ENCODE measurements around the gene MMP14.
"Not testable (repeated sequence)": the region's sequence is repeated elsewhere in the genome, so short reads cannot be mapped to it uniquely, and the experiment has no call there.

The MMP14 gene

GRCh38 chr14:22842211-22843122 is 6.1 kb downstream of the MMP14 start:
- no peak for DNase-seq (ENCODE audit: low read depth in 2 of 2)

GRCh38 chr14:22843123-22843925 is 6.9 kb downstream of the MMP14 start:
- no peak for DNase-seq (ENCODE audit: low read depth in 2 of 2)

- DNase-seq (ENCODE audit: low read depth in 2 of 2): no peak
These were observed 8.1 kb downstream of the MMP14 start for GRCh38 chr14:22844221-22845102.

GRCh38 chr14:22845103-22845394 is 8.7 kb downstream of the MMP14 start:
- no peak for DNase-seq (ENCODE audit: low read depth in 2 of 2)

- no peak for DNase-seq (ENCODE audit: low read depth in 2 of 2)
These were observed 9.6 kb downstream of the MMP14 start for GRCh38 chr14:22845821-22846625.

GRCh38 chr14:22846811-22847307 is 10.5 kb downstream of the MMP14 start:
- DNase-seq (ENCODE audit: low read depth in 2 of 2): no peak

- DNase-seq (ENCODE audit: low read depth in 2 of 2): no peak
These were observed 11.4 kb downstream of the MMP14 start for GRCh38 chr14:22847661-22848341.

- DNase-seq (ENCODE audit: low read depth in 2 of 2): no peak
These were observed 12.2 kb downstream of the MMP14 start for GRCh38 chr14:22848351-22849164.

GRCh38 chr14:22849212-22849819 is 12.9 kb downstream of the MMP14 start:
- no peak for DNase-seq (ENCODE audit: low read depth in 2 of 2)

- peak in 1 of 2 donors; percentile 24 for DNase-seq (ENCODE audit: low read depth in 2 of 2)
These were observed 14.8 kb downstream of the MMP14 start for GRCh38 chr14:22850944-22851764.

GRCh38 chr14:22852178-22852577 is 15.8 kb downstream of the MMP14 start:
- DNase-seq (ENCODE audit: low read depth in 2 of 2): not testable (repeated sequence)

- no peak for DNase-seq (ENCODE audit: low read depth in 2 of 2)
These were observed 16.2 kb downstream of the MMP14 start for GRCh38 chr14:22852599-22852939.

- peak; percentile 87 to 95 for DNase-seq (ENCODE audit: low read depth in 2 of 2)
These were observed 16.8 kb downstream of the MMP14 start for GRCh38 chr14:22852940-22853767.

- DNase-seq (ENCODE audit: low read depth in 2 of 2): not testable (repeated sequence)
These were observed 17.9 kb downstream of the MMP14 start for GRCh38 chr14:22854296-22854695.

- DNase-seq (ENCODE audit: low read depth in 2 of 2): no peak
These were observed 18.8 kb downstream of the MMP14 start for GRCh38 chr14:22854963-22855724.

- DNase-seq (ENCODE audit: low read depth in 2 of 2): no peak
These were observed 20.0 kb downstream of the MMP14 start for GRCh38 chr14:22856428-22856827.

- DNase-seq (ENCODE audit: low read depth in 2 of 2): not testable (repeated sequence)
These were observed 24.0 kb downstream of the MMP14 start for GRCh38 chr14:22860377-22860776.
